Ovary (tissue), 9 donors: ENCODE data around the gene GPR107. TPM values are rescaled to one million over a fixed set of nuclear protein-coding genes. Genes with fewer than 3 reads are reported as not detected.

Experiments used
- DNase-seq, 5 donors: peaks; one replicate each; pipeline ENCODE4 v3.0.0-alpha.2; 2019 to 2020
- H3K27ac ChIP-seq, 2 donors: fragments of 200-600 bp; one replicate each; pipeline versions ENCODE4 v1.5.1 to v1.8.0; 2019 to 2022
- H3K27me3 ChIP-seq: fragments of 200-600 bp; one replicate; pipeline ENCODE4 v1.8.0; 2022
- H3K36me3 ChIP-seq: fragments of 200-600 bp; sonication (generic); one replicate; pipeline ENCODE4 v1.5.1; 2019
- H3K4me1 ChIP-seq: one replicate; pipeline ENCODE4 v1.8.1; 2013; ENCODE audit warnings: mild to moderate bottlenecking, moderate library complexity; ENCODE audit not compliant: insufficient read depth
- H3K4me3 ChIP-seq: fragments of 200-600 bp; sonication (generic); one replicate; pipeline ENCODE4 v1.5.1; 2017
- H3K9me3 ChIP-seq, 2 donors: fragments of 200-600 bp in 1 of 2; sonication (generic) in 1 of 2; one replicate each; pipeline versions ENCODE4 v1.5.1 to v1.8.1; 2013 to 2019; ENCODE audit warnings: mild to moderate bottlenecking in 1 of 2, moderate library complexity in 1 of 2
- CTCF ChIP-seq, 3 donors: fragments of 450-650 bp in 2 of 3; fragments of 200-600 bp in 1 of 3; IDR thresholded peaks; one replicate each; pipeline versions ENCODE4 v1.5.1 to v1.8.0; 2016 to 2022; ENCODE audit warnings: antibody characterized with exemption in 3 of 3, mild to moderate bottlenecking in 1 of 3
- EP300 ChIP-seq: sonication (generic); formaldehyde crosslinking; IDR thresholded peaks from one replicate; pipeline ENCODE4 v1.6.1; 2017; ENCODE audit warnings: antibody characterized with exemption
- POLR2A ChIP-seq: fragments of 450-650 bp; IDR thresholded peaks from one replicate; pipeline ENCODE4 v1.6.1; 2017; ENCODE audit warnings: antibody characterized with exemption, mild to moderate bottlenecking, moderate library complexity
- WGBS, 3 donors: extraction: QIAGEN DNeasy Blood & Tissue Kit in 1 of 3; methylation state at CpG; one replicate each; pipeline versions ENCODE4 v1.1.5 to v1.1.7; 2013 to 2017; 5-methylcytosine and 5-hydroxymethylcytosine counted together
- intact Hi-C, 4 donors: fragments of 100-400 bp; cut with DNase I; formaldehyde crosslinking; loops; one replicate each; pipeline versions ENCODE4 v1.11.0 to v1.15.1; 2022 to 2023
- polyA plus RNA-seq, 2 donors: library from polyadenylated mRNA; stranded (reverse); fragments of 200-250 nt in 1 of 2; fragments of 350-450 nt in 1 of 2; fragmentation: Illumina TruSeq in 1 of 2; extraction: RNeasy Lipid Tissue Mini Kit (QIAGEN cat#74804) in 1 of 2; gene quantifications; one replicate each; pipeline ENCODE4 v1.2.3, GENCODE V29; 2013 to 2014
- total RNA-seq, 7 donors: library from RNA; depleted of rRNA in 2 of 7; stranded (reverse); fragments of >200 nt in 2 of 7; fragmentation: NEBNext Ultra II Directional in 3 of 7; extraction: Animal tissue kit (Norgen Biotek cat#: 25700) in 3 of 7; gene quantifications; one replicate each; pipeline versions ENCODE4 v1.1.0 to v1.2.4, GENCODE V29; 2016 to 2023
- donor health status: DM: no; HTN: no; CAD: no; lungs with moderate emphysema.
- donor health status: DM: no; HTN: no; CAD: no.
- donor health status: Bipolar disorder and iron deficiency.
- donor health status: DM: yes; HTN: yes; CAD: no.
- donor health status: DM: no; HTN: no; CAD: no.
- donor health status: DM: yes; HTN: yes; CAD: no.

GPR107 gene
- total and polyA plus RNA-seq, 9 donors, result 11.6 to 44.0 (median 28.3) TPM

GRCh38 chr9:130072515-130073235, 19.0 kb downstream of the GPR107 start:
- DNase-seq, result no peak
- Histone ChIP-seq H3K4me3 (no peak overlapping the region), H3K4me1 (peaks cover 3% of the 10 kb centered on the region), H3K27ac (no peak overlapping the region), H3K9me3 (no peaks in the 10 kb centered on the region), H3K27me3 (no peaks in the 10 kb centered on the region), H3K36me3 (no peaks in the 10 kb centered on the region)
- 79 to 85% (median 79%) methylated on average over 9 of the region's 9 CpGs for WGBS, 3 donors
- TF ChIP-seq CTCF (IDR thresholded peaks at IDR 0.05) (no peak), EP300 (no peak), POLR2A (no peak)
- intact Hi-C loops, result no loop called here

GRCh38 chr9:130073373-130073772, 19.7 kb downstream of the GPR107 start:
- 22 to 34% (median 28%) methylated on average over 2 of the region's 2 CpGs for WGBS, 3 donors
- TF ChIP-seq CTCF (IDR thresholded peaks at IDR 0.05), result no peak
- TF ChIP-seq EP300, result no peak
- no peak for TF ChIP-seq POLR2A
- no peak overlapping the region for H3K27ac ChIP-seq
- H3K9me3 ChIP-seq, result no peaks in the 10 kb centered on the region
- no peak overlapping the region for H3K4me3 ChIP-seq
- intact Hi-C loops, result no loop called here
- no peak for DNase-seq
- no peaks in the 10 kb centered on the region for H3K36me3 ChIP-seq
- peaks cover 3% of the 10 kb centered on the region for H3K4me1 ChIP-seq
- H3K27me3 ChIP-seq, result no peaks in the 10 kb centered on the region

GRCh38 chr9:130078547-130078946, 24.8 kb downstream of the GPR107 start:
- Histone ChIP-seq H3K27me3 (no peaks in the 10 kb centered on the region), H3K36me3 (no peaks in the 10 kb centered on the region), H3K27ac (no peak overlapping the region), H3K9me3 (no peaks in the 10 kb centered on the region), H3K4me3 (no peak overlapping the region), H3K4me1 (no peaks in the 10 kb centered on the region)
- no peak for TF ChIP-seq POLR2A
- TF ChIP-seq EP300, result no peak
- TF ChIP-seq CTCF (IDR thresholded peaks at IDR 0.05), result no peak
- intact Hi-C loops, result no loop called here
- 86 to 89% (median 88%) methylated on average over 3 of the region's 3 CpGs for WGBS, 3 donors
- DNase-seq, result no peak

- TF ChIP-seq EP300 (no peak), POLR2A (no peak), CTCF (IDR thresholded peaks at IDR 0.05) (no peak)
- no peaks in the 10 kb centered on the region for H3K27me3 ChIP-seq
- DNase-seq, result no peak
- WGBS, 3 donors, result 94 to 98% (median 96%) methylated on average over 7 of the region's 7 CpGs
- H3K27ac ChIP-seq, result no peak overlapping the region
- intact Hi-C loops, result no loop called here
- no peaks in the 10 kb centered on the region for H3K36me3 ChIP-seq
- no peaks in the 10 kb centered on the region for H3K4me1 ChIP-seq
- H3K4me3 ChIP-seq, result no peak overlapping the region
- no peaks in the 10 kb centered on the region for H3K9me3 ChIP-seq
Measured at GRCh38 chr9:130084337-130084736, 30.6 kb downstream of the GPR107 start.
